Stimulated activated CD8-positive, alpha-beta memory T cell treated with anti-CD3 and anti-CD28 coated beads, Interleukin-4, amount 100 ng/mL, for 48 hours (primary cell): ENCODE results near the gene SLC38A3.

Experiments used
- DNase-seq: peaks from one replicate; pipeline ENCODE4 v3.0.0-alpha.2; 2020

SLC38A3 gene

GRCh38 chr3:50204804-50205412, at the start of gene SLC38A3:
SLC38A3 (plus strand) TSS chr3:50205271; CDS start chr3:50214200, 8,929 bp downstream.
- no peak for DNase-seq

GRCh38 chr3:50155491-50155878, 49.6 kb upstream of the SLC38A3 start:
- no peak for DNase-seq

GRCh38 chr3:50155891-50156290, 49.2 kb upstream of the SLC38A3 start:
- DNase-seq = no peak

- no peak for DNase-seq
Observed at GRCh38 chr3:50156549-50157493, 48.2 kb upstream of the SLC38A3 start.

GRCh38 chr3:50157827-50158529, 47.1 kb upstream of the SLC38A3 start:
- no peak for DNase-seq

GRCh38 chr3:50158530-50159146, 46.4 kb upstream of the SLC38A3 start:
- DNase-seq = no peak

GRCh38 chr3:50160561-50160983, 44.5 kb upstream of the SLC38A3 start:
- no peak for DNase-seq

- no peak for DNase-seq
Observed at GRCh38 chr3:50161320-50161719, 43.8 kb upstream of the SLC38A3 start.

- DNase-seq = no peak
Observed at GRCh38 chr3:50162034-50162883, 42.8 kb upstream of the SLC38A3 start.

- DNase-seq = no peak
Observed at GRCh38 chr3:50163572-50164455, 41.3 kb upstream of the SLC38A3 start.

- no peak for DNase-seq
Observed at GRCh38 chr3:50164481-50164880, 40.6 kb upstream of the SLC38A3 start.

- DNase-seq = no peak
Observed at GRCh38 chr3:50164984-50165909, 39.8 kb upstream of the SLC38A3 start.

- no peak for DNase-seq
Observed at GRCh38 chr3:50165910-50166538, 39.0 kb upstream of the SLC38A3 start.

- no peak for DNase-seq
Observed at GRCh38 chr3:50166620-50167019, 38.5 kb upstream of the SLC38A3 start.

GRCh38 chr3:50167069-50167840, 37.8 kb upstream of the SLC38A3 start:
- no peak for DNase-seq

- no peak for DNase-seq
Observed at GRCh38 chr3:50167841-50168209, 37.2 kb upstream of the SLC38A3 start.

GRCh38 chr3:50168388-50168787, 36.7 kb upstream of the SLC38A3 start:
- no peak for DNase-seq

GRCh38 chr3:50168791-50169190, 36.3 kb upstream of the SLC38A3 start:
- no peak for DNase-seq
